Amniotic stem cell (primary cell): Measurements from ENCODE around the gene PROM2.

ENCODE experiments used
- DNase-seq: peaks from one replicate; lab custom pipeline; 2025; lab: John Stamatoyannopoulos, UW

Gene PROM2

GRCh38 chr2:95320986-95321767 lies 46.9 kb downstream of the PROM2 start:
- no peak for DNase-seq

GRCh38 chr2:95323347-95324155 lies 49.3 kb downstream of the PROM2 start:
- DNase-seq: no peak

- DNase-seq: no peak
Observed at GRCh38 chr2:95325026-95325425, 50.8 kb downstream of the PROM2 start.

GRCh38 chr2:95325590-95326432 lies 51.6 kb downstream of the PROM2 start:
- no peak for DNase-seq

- no peak for DNase-seq
Observed at GRCh38 chr2:95326433-95327140, 52.3 kb downstream of the PROM2 start.

- DNase-seq: no peak
Observed at GRCh38 chr2:95327861-95328260, 53.6 kb downstream of the PROM2 start.

GRCh38 chr2:95328358-95329125 lies 54.3 kb downstream of the PROM2 start:
- DNase-seq: no peak

GRCh38 chr2:95329401-95329800 lies 55.2 kb downstream of the PROM2 start:
- DNase-seq: no peak

- DNase-seq: no peak
Observed at GRCh38 chr2:95329891-95330793, 55.9 kb downstream of the PROM2 start.

- DNase-seq: no peak
Observed at GRCh38 chr2:95330794-95331338, 56.6 kb downstream of the PROM2 start.

- DNase-seq: no peak
Observed at GRCh38 chr2:95331606-95332005, 57.4 kb downstream of the PROM2 start.

GRCh38 chr2:95332036-95332435 lies 57.8 kb downstream of the PROM2 start:
- no peak for DNase-seq

- no peak for DNase-seq
Observed at GRCh38 chr2:95333056-95333455, 58.8 kb downstream of the PROM2 start.

GRCh38 chr2:95333888-95334338 lies 59.7 kb downstream of the PROM2 start:
- DNase-seq: no peak

- DNase-seq: no peak
Observed at GRCh38 chr2:95334916-95335641, 60.8 kb downstream of the PROM2 start.

GRCh38 chr2:95336406-95336805 lies 62.2 kb downstream of the PROM2 start:
- DNase-seq: no peak

GRCh38 chr2:95337829-95338228 lies 63.6 kb downstream of the PROM2 start:
- no peak for DNase-seq
